GM12801 (cell line): ENCODE results near the gene SNED1.

ENCODE experiments used
- CTCF ChIP-seq: IDR thresholded peaks from one replicate; pipeline ENCODE4 v1.5.1; 2011; ENCODE audit warnings: control low read depth; ENCODE audit not compliant: insufficient read length; ENCODE audit errors: extremely low read depth

Gene SNED1

GRCh38 chr2:240997856-240998705, at the start of gene SNED1:
TSS of gene SNED1 (plus strand) at chr2:240998618. CDS start at chr2:240998838, 220 bp downstream.
- TF ChIP-seq CTCF: no peak

- no peak for TF ChIP-seq CTCF
Measured at GRCh38 chr2:240948905-240949790, 49.3 kb upstream of the SNED1 start.

- TF ChIP-seq CTCF: no peak
Measured at GRCh38 chr2:240949791-240950705, 48.4 kb upstream of the SNED1 start.

- no peak for TF ChIP-seq CTCF
Measured at GRCh38 chr2:240951045-240951594, 47.3 kb upstream of the SNED1 start.

GRCh38 chr2:240952496-240953246, 45.7 kb upstream of the SNED1 start:
- no peak for TF ChIP-seq CTCF

DNA sequence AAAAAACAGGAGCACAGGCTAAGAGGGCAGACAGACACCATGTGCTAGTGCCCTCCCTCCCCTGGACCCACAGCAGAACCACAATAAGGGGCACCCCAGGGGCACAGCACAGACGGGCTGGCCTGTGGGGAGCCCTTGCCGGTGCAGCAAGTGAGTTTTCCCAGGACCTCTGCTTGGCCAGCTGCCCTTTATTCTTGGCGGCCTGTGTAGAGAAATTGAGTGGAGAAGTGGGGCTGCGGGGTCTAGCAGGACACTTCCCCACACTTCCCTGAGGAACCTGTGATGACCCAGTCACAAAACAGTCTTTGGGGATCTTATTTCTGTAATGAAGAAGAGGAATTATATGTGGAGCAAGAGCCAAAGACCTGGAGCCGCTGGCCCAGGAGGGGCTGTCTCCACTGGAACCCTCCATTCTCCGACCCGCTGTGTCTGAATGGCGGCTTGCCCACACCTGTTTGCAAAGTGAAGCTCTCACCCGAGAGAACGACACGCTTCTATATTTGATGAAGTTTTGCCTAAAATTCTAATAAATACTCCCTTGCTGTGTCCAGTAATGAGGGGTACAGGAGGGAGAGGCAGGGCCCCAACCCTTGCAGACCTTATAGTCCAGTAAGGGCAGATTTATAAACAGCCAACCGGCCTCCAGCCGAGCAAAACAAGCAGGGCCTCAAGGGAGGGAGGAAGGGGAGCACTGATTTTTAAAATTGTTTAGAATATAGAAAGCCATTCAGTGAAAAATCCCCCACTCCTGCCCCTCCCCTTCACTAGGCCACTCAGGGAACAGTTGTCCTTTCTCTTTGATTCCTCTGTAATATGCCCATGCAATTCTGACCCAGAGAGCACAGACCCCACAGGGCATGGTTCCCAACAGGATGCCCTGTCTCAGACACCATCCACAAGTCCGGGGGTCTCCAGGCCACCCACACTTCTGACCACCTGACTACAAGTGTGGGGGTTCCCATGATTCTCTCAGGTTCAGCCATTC, 44.7 kb upstream of the SNED1 start:
- TF ChIP-seq CTCF: no peak
